Panc1 (cell line): ENCODE data around the gene HNRNPK.

Experiments used
- CTCF ChIP-seq: fragments of 450-650 bp; IDR thresholded peaks from 2 replicates; pipeline ENCODE4 v1.5.1; 2017; ENCODE audit warnings: mild to moderate bottlenecking
- POLR2AphosphoS5 ChIP-seq: IDR thresholded peaks from 2 replicates; pipeline ENCODE4 v1.6.1; 2012; ENCODE audit warnings: mild to moderate bottlenecking, low read depth, low read length, moderate library complexity
- TCF7L2 ChIP-seq: IDR thresholded peaks from 2 replicates; pipeline ENCODE4 v1.6.1; 2011; ENCODE audit warnings: mild to moderate bottlenecking, low read depth, low read length, inconsistent platforms

- TF ChIP-seq CTCF (no peak), POLR2AphosphoS5 (no peak), TCF7L2 (no peak)
Measured at GRCh38 chr9:83988411-83988810, 8.4 kb upstream of the HNRNPK start.
